Pancreas (tissue), 10 donors: Measurements from ENCODE around the gene LMX1A. TPM values are rescaled to one million over a fixed set of nuclear protein-coding genes. Genes with fewer than 3 reads are reported as not detected.

Source experiments
- ATAC-seq, 4 donors: fragments of 200-7000 bp; cut with Tn5 transposase; one replicate each; pipeline versions ENCODE4 v1.8.0 to v1.9.1; 2020; ENCODE audit warnings: mild to moderate bottlenecking in 4 of 4, moderate library complexity in 4 of 4
- DNase-seq, 6 donors: peaks; one replicate each; pipeline ENCODE4 v3.0.0-alpha.2; 2020
- FAIRE-seq: peaks from 2 replicates; lab custom pipeline; 2012; peaks lifted over from hg19 to GRCh38; lab: Jason Lieb, UNC
- H3K27ac ChIP-seq, 4 donors: fragments of 200-600 bp; sonication (generic); 1 replicate in 3 of 4; 2 replicates in 1 of 4; pipeline versions ENCODE4 v1.5.0 to v1.8.0; 2020
- H3K27me3 ChIP-seq, 4 donors: fragments of 200-600 bp; one replicate each; pipeline ENCODE4 v1.8.0; 2021
- H3K36me3 ChIP-seq, 3 donors: fragments of 200-600 bp; sonication (generic) in 1 of 3; one replicate each; pipeline versions ENCODE4 v1.5.0 to v1.8.0; 2020 to 2021
- H3K4me1 ChIP-seq, 3 donors: fragments of 200-600 bp; one replicate each; pipeline ENCODE4 v1.8.0; 2021
- H3K4me3 ChIP-seq, 4 donors: fragments of 200-600 bp; sonication (generic) in 2 of 4; one replicate each; pipeline versions ENCODE4 v1.5.0 to v1.8.0; 2020 to 2021
- H3K9me3 ChIP-seq, 4 donors: fragments of 200-600 bp; one replicate each; pipeline ENCODE4 v1.8.0; 2021
- WGBS, 2 donors: extraction: QIAGEN DNeasy Blood & Tissue Kit; methylation state at CpG; one replicate each; pipeline ENCODE4 v1.1.7; 2013; 5-methylcytosine and 5-hydroxymethylcytosine counted together
- intact Hi-C, 3 donors: fragments of 100-400 bp; cut with DNase I; formaldehyde crosslinking; loops; one replicate each; pipeline versions ENCODE4 v1.11.1 to v1.14.2; 2022
- polyA plus RNA-seq, 2 donors: library from polyadenylated mRNA; stranded (reverse); fragments of 200-250 nt; gene quantifications; one replicate each; pipeline ENCODE4 v1.2.3, GENCODE V29; 2013
- total RNA-seq, 6 donors: library from RNA; stranded (reverse); fragmentation: NEBNext Ultra II Directional in 4 of 6; extraction: Animal tissue kit (Norgen Biotek cat#: 25700) in 4 of 6; gene quantifications; one replicate each; pipeline versions ENCODE4 v1.2.1 to v1.2.4, GENCODE V29; 2021 to 2023
- TF ChIP-seq, protein P1 (sequence below), 4 donors: fragments of 200-600 bp; sonication (generic) in 3 of 4; IDR thresholded peaks; one replicate each; pipeline versions ENCODE4 v1.5.0 to v1.8.0; 2021; ENCODE audit warnings: antibody characterized with exemption in 4 of 4
- donor health status: healthy with polysubstance abuse.
- donor health status: DM: no; HTN: no; CAD: no; lungs with moderate emphysema.
- donor health status: DM: no; HTN: no; CAD: no.
- donor health status: control.
- donor health status: control.
- donor health status: Bipolar disorder and iron deficiency.
- donor health status: DM: yes; HTN: yes; CAD: no.
- donor health status: DM: no; HTN: no; CAD: no.
- donor health status: DM: no; HTN: no; CAD: no.
- donor health status: DM: yes; HTN: yes; CAD: no.

Gene LMX1A
- total and polyA plus RNA-seq, 8 donors = 0.11 TPM; not detected in 7

DNA sequence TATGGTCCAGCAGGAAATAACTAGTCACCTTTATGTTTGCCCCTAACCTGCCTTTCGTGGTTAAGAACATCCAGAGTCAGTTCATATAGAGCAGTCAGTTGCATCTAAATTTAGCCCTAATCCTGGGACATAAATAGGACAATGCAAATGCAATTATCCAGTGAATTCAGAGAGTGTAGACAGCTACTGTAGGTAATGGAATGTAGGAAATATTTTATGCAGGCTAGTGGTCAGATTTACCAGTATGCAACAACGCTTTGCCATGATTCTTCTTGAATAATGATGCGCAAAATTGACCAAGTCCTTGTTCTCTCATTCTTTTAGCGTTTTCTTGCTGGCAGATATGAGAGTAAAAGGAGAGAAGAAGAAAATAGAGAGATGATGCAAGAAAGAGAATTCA lies 165.4 kb downstream of the LMX1A start:
- Histone ChIP-seq H3K9me3 (no peaks in the 10 kb centered on the region), H3K4me1 (no peaks in the 10 kb centered on the region), H3K27ac (no peak overlapping the region), H3K27me3 (no peaks in the 10 kb centered on the region), H3K36me3 (no peaks in the 10 kb centered on the region), H3K4me3 (no peak overlapping the region)
- intact Hi-C loops = no loop called here
- DNase-seq = no peak
- 53 to 65% methylated on average over 4 of the region's 4 CpGs for WGBS, 2 donors
- no peak for FAIRE-seq
- ATAC-seq = no peak
- TF ChIP-seq, protein P1, sequence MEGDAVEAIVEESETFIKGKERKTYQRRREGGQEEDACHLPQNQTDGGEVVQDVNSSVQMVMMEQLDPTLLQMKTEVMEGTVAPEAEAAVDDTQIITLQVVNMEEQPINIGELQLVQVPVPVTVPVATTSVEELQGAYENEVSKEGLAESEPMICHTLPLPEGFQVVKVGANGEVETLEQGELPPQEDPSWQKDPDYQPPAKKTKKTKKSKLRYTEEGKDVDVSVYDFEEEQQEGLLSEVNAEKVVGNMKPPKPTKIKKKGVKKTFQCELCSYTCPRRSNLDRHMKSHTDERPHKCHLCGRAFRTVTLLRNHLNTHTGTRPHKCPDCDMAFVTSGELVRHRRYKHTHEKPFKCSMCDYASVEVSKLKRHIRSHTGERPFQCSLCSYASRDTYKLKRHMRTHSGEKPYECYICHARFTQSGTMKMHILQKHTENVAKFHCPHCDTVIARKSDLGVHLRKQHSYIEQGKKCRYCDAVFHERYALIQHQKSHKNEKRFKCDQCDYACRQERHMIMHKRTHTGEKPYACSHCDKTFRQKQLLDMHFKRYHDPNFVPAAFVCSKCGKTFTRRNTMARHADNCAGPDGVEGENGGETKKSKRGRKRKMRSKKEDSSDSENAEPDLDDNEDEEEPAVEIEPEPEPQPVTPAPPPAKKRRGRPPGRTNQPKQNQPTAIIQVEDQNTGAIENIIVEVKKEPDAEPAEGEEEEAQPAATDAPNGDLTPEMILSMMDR (IDR thresholded peaks at IDR 0.05) = no peak

DNA sequence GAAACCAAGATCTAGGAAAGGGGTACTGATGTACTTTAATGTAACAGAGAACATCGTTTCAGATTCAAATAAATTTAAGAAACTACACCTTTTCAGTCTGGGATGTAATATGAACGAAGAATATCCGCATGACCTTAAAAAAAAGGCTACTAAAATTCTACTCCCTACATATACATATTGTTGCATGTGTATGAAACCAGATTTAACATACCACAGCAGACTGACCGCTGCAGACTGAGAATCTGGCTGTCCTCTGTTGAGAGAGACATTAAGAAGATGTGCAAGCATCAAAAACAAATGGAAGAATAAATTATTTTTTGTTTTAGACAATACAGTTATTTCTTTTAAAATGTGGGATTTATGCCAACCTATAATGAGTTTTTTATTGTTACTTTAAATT lies 166.6 kb downstream of the LMX1A start:
- intact Hi-C loops = no loop called here
- DNase-seq (no peak), FAIRE-seq (no peak), ATAC-seq (no peak)
- Histone ChIP-seq H3K4me3 (no peak overlapping the region), H3K9me3 (no peaks in the 10 kb centered on the region), H3K4me1 (no peaks in the 10 kb centered on the region), H3K27me3 (no peaks in the 10 kb centered on the region), H3K27ac (no peak overlapping the region), H3K36me3 (no peaks in the 10 kb centered on the region)
- TF ChIP-seq, protein P1 (IDR thresholded peaks at IDR 0.05) = no peak
- 57 to 75% methylated on average over 4 of the region's 4 CpGs for WGBS, 2 donors

DNA sequence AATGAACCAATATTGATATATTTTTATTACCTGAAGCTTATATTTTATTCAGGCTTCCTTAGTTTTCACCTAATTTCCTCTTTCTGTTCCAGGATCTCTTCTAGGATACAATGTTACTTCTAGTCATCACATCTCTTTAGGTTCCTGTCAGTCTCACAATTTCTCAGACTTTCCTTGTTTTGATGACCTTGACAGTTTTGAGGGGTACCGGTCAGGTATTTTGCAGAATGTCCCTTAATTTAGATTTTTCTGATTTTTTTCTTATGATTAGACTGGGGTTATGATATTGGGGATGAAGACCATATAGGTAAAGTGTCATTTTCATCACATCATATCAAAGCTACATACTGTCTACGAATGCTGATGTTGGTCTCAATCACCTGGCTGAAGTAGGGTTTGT lies 167.5 kb downstream of the LMX1A start:
- FAIRE-seq = no peak
- WGBS, 2 donors = 65 to 72% methylated on average over 2 of the region's 2 CpGs
- Histone ChIP-seq H3K9me3 (no peaks in the 10 kb centered on the region), H3K36me3 (no peaks in the 10 kb centered on the region), H3K27ac (no peak overlapping the region), H3K4me3 (no peak overlapping the region), H3K4me1 (no peaks in the 10 kb centered on the region), H3K27me3 (no peaks in the 10 kb centered on the region)
- DNase-seq = no peak
- no peak for ATAC-seq
- TF ChIP-seq, protein P1 (IDR thresholded peaks at IDR 0.05) = no peak
- intact Hi-C loops = no loop called here

DNA sequence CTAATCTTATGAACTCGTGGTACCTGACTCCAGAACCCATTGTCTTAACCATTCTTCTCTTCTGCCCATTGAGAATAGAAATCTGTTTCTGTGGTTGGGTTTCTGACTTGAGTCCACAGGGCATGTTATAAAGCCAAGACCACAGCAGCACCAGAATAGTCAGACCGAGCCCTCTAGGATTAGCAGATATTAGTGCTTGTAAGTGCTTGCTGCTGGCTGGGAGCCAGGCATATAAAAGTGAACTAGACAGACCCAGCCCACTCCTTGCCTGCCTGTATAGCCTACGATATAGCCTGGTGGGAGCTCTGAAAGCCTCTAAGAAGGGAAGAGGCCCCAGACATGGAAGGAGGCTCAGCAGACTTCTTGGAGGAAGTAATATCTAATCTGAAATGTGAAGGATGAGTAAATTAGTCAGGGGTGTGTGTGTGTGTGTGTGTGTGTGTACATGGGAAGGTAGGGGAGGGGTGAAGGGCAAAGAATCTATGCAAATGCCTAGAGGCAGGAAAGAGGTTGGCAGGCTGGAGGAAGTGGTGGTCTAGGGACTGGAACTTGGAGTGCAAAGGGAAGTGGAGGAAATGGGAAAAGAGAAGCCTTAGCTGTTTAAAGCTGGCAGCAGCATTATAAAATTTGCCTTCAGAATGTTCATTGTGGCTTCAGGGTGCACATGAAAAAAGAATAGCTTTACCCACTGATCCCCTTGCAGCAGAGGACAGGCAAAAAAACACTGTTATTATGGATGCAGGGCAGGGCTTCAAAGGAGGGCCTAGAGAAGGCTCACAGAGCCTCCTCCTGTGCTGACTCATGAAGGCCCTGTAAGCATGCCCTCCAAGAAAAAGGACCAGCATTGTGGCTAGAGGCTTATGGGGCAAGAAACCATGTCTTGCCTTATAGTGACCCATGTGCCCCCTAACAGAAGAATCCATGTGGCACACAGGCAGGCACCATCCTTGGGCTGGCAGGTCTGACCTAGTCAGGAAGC lies 169.2 kb downstream of the LMX1A start:
- Histone ChIP-seq H3K27me3 (no peaks in the 10 kb centered on the region), H3K4me3 (no peak overlapping the region), H3K4me1 (no peaks in the 10 kb centered on the region), H3K27ac (no peak overlapping the region), H3K9me3 (no peaks in the 10 kb centered on the region), H3K36me3 (no peaks in the 10 kb centered on the region)
- ATAC-seq (no peak), DNase-seq (no peak), FAIRE-seq (no peak)
- TF ChIP-seq, protein P1 (IDR thresholded peaks at IDR 0.05) = no peak
- 62 to 68% methylated on average over 3 of the region's 3 CpGs for WGBS, 2 donors
- intact Hi-C loops = no loop called here
